H9 (cell line): ENCODE data around the gene BSN. TPM values are rescaled to one million over a fixed set of nuclear protein-coding genes. Genes with fewer than 3 reads are reported as not detected.
A peak's percentile ranks its signal among the peaks of the same experiment; 100 is the strongest.

ENCODE experiments used
- DNase-seq: peaks from one replicate; pipeline ENCODE4 v3.0.0-alpha.2; 2017
- H2AFZ ChIP-seq: one replicate; pipeline ENCODE4 v1.6.1; 2013; ENCODE audit warnings: mild to moderate bottlenecking, low read length, control low read depth, moderate library complexity
- H2AK5ac ChIP-seq: 2 replicates; pipeline ENCODE4 v1.6.1; 2013; ENCODE audit warnings: low read length, control low read depth, mixed read lengths; ENCODE audit not compliant: insufficient read length
- H2BK120ac ChIP-seq: one replicate; pipeline ENCODE4 v1.6.1; 2013; ENCODE audit warnings: low read depth, mild to moderate bottlenecking, low read length, control low read depth, inconsistent platforms; ENCODE audit not compliant: poor library complexity, severe bottlenecking
- H2BK12ac ChIP-seq: 2 replicates; pipeline ENCODE4 v1.6.1; 2013; ENCODE audit warnings: low read length, control low read depth, mixed read lengths, low read depth; ENCODE audit not compliant: insufficient read length
- H2BK15ac ChIP-seq: 2 replicates; pipeline ENCODE4 v1.6.1; 2013; ENCODE audit warnings: low read depth, low read length, control low read depth
- H2BK20ac ChIP-seq: one replicate; pipeline ENCODE4 v1.6.1; 2013; ENCODE audit warnings: low read depth, mild to moderate bottlenecking, low read length, control low read depth, inconsistent platforms; ENCODE audit not compliant: poor library complexity, severe bottlenecking
- H2BK5ac ChIP-seq: 2 replicates; pipeline ENCODE4 v1.6.1; 2013; ENCODE audit warnings: low read length, control low read depth, mixed read lengths; ENCODE audit not compliant: insufficient read length
- H3K14ac ChIP-seq: 2 replicates; pipeline ENCODE4 v1.6.1; 2013; ENCODE audit warnings: low read length, control low read depth; ENCODE audit not compliant: insufficient read depth
- H3K18ac ChIP-seq: 2 replicates; pipeline ENCODE4 v1.6.1; 2013; ENCODE audit warnings: low read depth, mild to moderate bottlenecking, mixed read lengths, low read length, control low read depth; ENCODE audit not compliant: insufficient read length
- H3K23ac ChIP-seq: 2 replicates; pipeline ENCODE4 v1.6.1; 2013; ENCODE audit warnings: low read length, control low read depth, mixed read lengths, low read depth; ENCODE audit not compliant: insufficient read length
- H3K23me2 ChIP-seq: 2 replicates; pipeline ENCODE4 v1.6.1; 2013; ENCODE audit warnings: low read depth, mild to moderate bottlenecking, mixed read lengths, low read length, control low read depth; ENCODE audit not compliant: insufficient read length, poor library complexity, severe bottlenecking
- H3K27ac ChIP-seq: 2 replicates; pipeline ENCODE4 v1.5.1; 2013; ENCODE audit warnings: low read length, control low read depth, mixed read lengths, low read depth; ENCODE audit not compliant: insufficient read length
- H3K27me3 ChIP-seq: 2 replicates; pipeline ENCODE4 v1.6.1; 2013; ENCODE audit warnings: low read length, control low read depth, inconsistent platforms; ENCODE audit not compliant: insufficient read depth
- H3K4ac ChIP-seq: 2 replicates; pipeline ENCODE4 v1.6.1; 2013; ENCODE audit warnings: low read depth, mild to moderate bottlenecking, control low read depth, inconsistent platforms, low read length, moderate library complexity
- H3K4me1 ChIP-seq: 2 replicates; pipeline ENCODE4 v1.6.1; 2013; ENCODE audit warnings: low read length, control low read depth, inconsistent platforms; ENCODE audit not compliant: insufficient read depth
- H3K4me2 ChIP-seq: 2 replicates; pipeline ENCODE4 v1.6.1; 2013; ENCODE audit warnings: low read length, control low read depth, mixed read lengths; ENCODE audit not compliant: insufficient read length, insufficient read depth
- H3K56ac ChIP-seq: 2 replicates; pipeline ENCODE4 v1.6.1; 2013; ENCODE audit warnings: low read depth, mild to moderate bottlenecking, mixed read lengths, low read length, control low read depth; ENCODE audit not compliant: insufficient read length
- H3K79me1 ChIP-seq: 2 replicates; pipeline ENCODE4 v1.6.1; 2013; ENCODE audit warnings: low read depth, mild to moderate bottlenecking, moderate library complexity, low read length, control low read depth, inconsistent platforms; ENCODE audit not compliant: insufficient read depth, poor library complexity, severe bottlenecking
- H3K79me2 ChIP-seq: 2 replicates; pipeline ENCODE4 v1.6.1; 2013; ENCODE audit warnings: low read length, control low read depth, inconsistent platforms; ENCODE audit not compliant: insufficient read depth
- H3K9ac ChIP-seq: 2 replicates; pipeline ENCODE4 v1.6.1; 2013; ENCODE audit warnings: low read length, control low read depth, mixed read lengths; ENCODE audit not compliant: insufficient read length; ENCODE audit errors: extremely low read depth
- H3K9me3 ChIP-seq: one replicate; pipeline ENCODE4 v1.6.1; 2013; ENCODE audit warnings: low read depth, low read length, inconsistent platforms; ENCODE audit not compliant: control insufficient read depth
- H3T11ph ChIP-seq: one replicate; pipeline ENCODE4 v1.6.1; 2013; ENCODE audit warnings: mild to moderate bottlenecking, low read length, control low read depth, inconsistent platforms
- H4K20me1 ChIP-seq: one replicate; pipeline ENCODE4 v1.6.1; 2013; ENCODE audit not compliant: control insufficient read depth, insufficient read length, insufficient read depth
- H4K5ac ChIP-seq: 2 replicates; pipeline ENCODE4 v1.6.1; 2013; ENCODE audit warnings: low read depth, mild to moderate bottlenecking, mixed read lengths, low read length, control low read depth; ENCODE audit not compliant: insufficient read length
- H4K8ac ChIP-seq: replicated peaks from 2 replicates; pipeline ENCODE4 v1.6.1; 2013; ENCODE audit warnings: low read length, control low read depth, mixed read lengths, low read depth; ENCODE audit not compliant: insufficient read length
- H4K91ac ChIP-seq: 2 replicates; pipeline ENCODE4 v1.6.1; 2013; ENCODE audit warnings: low read depth, mild to moderate bottlenecking, moderate library complexity, mixed read lengths, low read length, control low read depth; ENCODE audit not compliant: insufficient read length
- H3K27ac Mint-ChIP-seq, 3 experiments: 2 replicates in 2 of 3; 3 replicates in 1 of 3; pipeline ENCODE4 v1.8.0; 2020 to 2021; ENCODE audit warnings: mixed read lengths in 3 of 3, mild to moderate bottlenecking in 1 of 3, moderate library complexity in 1 of 3
- H3K27me3 Mint-ChIP-seq: 2 replicates; pipeline ENCODE4 v1.8.0; 2021; ENCODE audit warnings: low read depth, mild to moderate bottlenecking, moderate library complexity, mixed read lengths
- H3K36me3 Mint-ChIP-seq, 3 experiments: 2 replicates in 2 of 3; 3 replicates in 1 of 3; pipeline ENCODE4 v1.8.0; 2020 to 2021; ENCODE audit warnings: low read depth in 3 of 3, mixed read lengths in 3 of 3; ENCODE audit not compliant: insufficient read depth in 1 of 3
- H3K4me1 Mint-ChIP-seq, 2 experiments: 2 replicates each; pipeline ENCODE4 v1.8.0; 2020; ENCODE audit warnings: mixed read lengths in 2 of 2
- H3K4me3 Mint-ChIP-seq, 2 experiments: 2 replicates in 1 of 2; 3 replicates in 1 of 2; pipeline ENCODE4 v1.8.0; 2020 to 2021; ENCODE audit warnings: mild to moderate bottlenecking in 2 of 2, mixed read lengths in 2 of 2, moderate library complexity in 1 of 2
- H3K9me3 Mint-ChIP-seq, 2 experiments: 2 replicates in 1 of 2; 3 replicates in 1 of 2; pipeline ENCODE4 v1.8.0; 2020; ENCODE audit warnings: mild to moderate bottlenecking in 2 of 2, mixed read lengths in 2 of 2, moderate library complexity in 1 of 2
- WGBS: extraction: QIAGEN DNeasy Blood & Tissue Kit; methylation state at CpG from one replicate; pipeline ENCODE4 v1.1.7; 2013; ENCODE audit warnings: missing lambda C conversion rate, low lambda C conversion rate, mixed read lengths; ENCODE audit not compliant: insufficient read length; ENCODE audit errors: extremely low coverage; 5-methylcytosine and 5-hydroxymethylcytosine counted together
- total RNA-seq: library from RNA; stranded (reverse); gene quantifications from 2 replicates; pipeline ENCODE4 v1.2.1, GENCODE V29; 2021
- TF ChIP-seq, protein P1 (sequence below): fragments of 200-600 bp; sonication (generic); conservative IDR thresholded peaks from 3 replicates; pipeline ENCODE4 v1.8.0; 2021; ENCODE audit warnings: antibody characterized with exemption, mild to moderate bottlenecking

The BSN gene
- total RNA-seq, 1 experiment from 2014 or later = 2.4 TPM

DNA sequence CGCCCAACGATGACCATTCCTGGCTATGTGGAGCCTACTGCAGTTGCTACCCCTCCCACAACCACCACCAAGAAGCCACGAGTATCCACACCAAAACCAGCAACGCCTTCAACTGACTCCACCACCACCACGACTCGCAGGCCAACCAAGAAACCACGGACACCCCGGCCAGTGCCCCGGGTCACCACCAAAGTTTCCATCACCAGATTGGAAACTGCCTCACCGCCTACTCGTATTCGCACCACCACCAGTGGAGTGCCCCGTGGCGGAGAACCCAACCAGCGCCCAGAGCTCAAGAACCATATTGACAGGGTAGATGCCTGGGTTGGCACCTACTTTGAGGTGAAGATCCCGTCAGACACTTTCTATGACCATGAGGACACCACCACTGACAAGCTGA lies 22.6 kb upstream of the BSN start:
- H3K56ac ChIP-seq = no peak overlapping the region
- WGBS = no CpG with 5 or more reads among the region's 16 CpGs
- TF ChIP-seq, protein P1, sequence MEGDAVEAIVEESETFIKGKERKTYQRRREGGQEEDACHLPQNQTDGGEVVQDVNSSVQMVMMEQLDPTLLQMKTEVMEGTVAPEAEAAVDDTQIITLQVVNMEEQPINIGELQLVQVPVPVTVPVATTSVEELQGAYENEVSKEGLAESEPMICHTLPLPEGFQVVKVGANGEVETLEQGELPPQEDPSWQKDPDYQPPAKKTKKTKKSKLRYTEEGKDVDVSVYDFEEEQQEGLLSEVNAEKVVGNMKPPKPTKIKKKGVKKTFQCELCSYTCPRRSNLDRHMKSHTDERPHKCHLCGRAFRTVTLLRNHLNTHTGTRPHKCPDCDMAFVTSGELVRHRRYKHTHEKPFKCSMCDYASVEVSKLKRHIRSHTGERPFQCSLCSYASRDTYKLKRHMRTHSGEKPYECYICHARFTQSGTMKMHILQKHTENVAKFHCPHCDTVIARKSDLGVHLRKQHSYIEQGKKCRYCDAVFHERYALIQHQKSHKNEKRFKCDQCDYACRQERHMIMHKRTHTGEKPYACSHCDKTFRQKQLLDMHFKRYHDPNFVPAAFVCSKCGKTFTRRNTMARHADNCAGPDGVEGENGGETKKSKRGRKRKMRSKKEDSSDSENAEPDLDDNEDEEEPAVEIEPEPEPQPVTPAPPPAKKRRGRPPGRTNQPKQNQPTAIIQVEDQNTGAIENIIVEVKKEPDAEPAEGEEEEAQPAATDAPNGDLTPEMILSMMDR = no peak
- H3K4me2 ChIP-seq = no peak overlapping the region
- H2BK20ac ChIP-seq = no peak overlapping the region
- no peak overlapping the region for H3T11ph ChIP-seq
- H3K23ac ChIP-seq = no peak overlapping the region
- no peak overlapping the region for H3K14ac ChIP-seq
- no peak overlapping the region for H3K18ac ChIP-seq
- H2BK120ac ChIP-seq = no peak overlapping the region
- peaks cover 3% of the 10 kb centered on the region; the same call in 1 of the 2 replicates for H3K4me1 ChIP-seq
- no peak overlapping the region for H2AK5ac ChIP-seq
- DNase-seq = no peak
- Mint-ChIP-seq H3K4me1 (peaks cover 17 to 18% of the 10 kb centered on the region in 2 experiments), H3K36me3 (peaks cover 17 to 37% (median 36%) of the 10 kb centered on the region in 3 experiments; a peak in 6 of 7 replicates), H3K9me3 (no peaks in the 10 kb centered on the region), H3K4me3 (no peak overlapping the region), H3K27ac (peak overlapping the region in 1 of 3 experiments; percentile 12; a peak in 1 of 7 replicates), H3K27me3 (no peaks in the 10 kb centered on the region)
- no peak overlapping the region for H3K9ac ChIP-seq
- H3K27ac ChIP-seq = no peak overlapping the region
- no peak overlapping the region for H2BK5ac ChIP-seq
- H4K20me1 ChIP-seq = no peaks in the 10 kb centered on the region
- H3K79me2 ChIP-seq = no peaks in the 10 kb centered on the region
- no peak overlapping the region for H2BK15ac ChIP-seq
- H3K4ac ChIP-seq = no peak overlapping the region
- no peak overlapping the region for H4K8ac ChIP-seq
- no peaks in the 10 kb centered on the region for H3K23me2 ChIP-seq
- no peak overlapping the region for H2BK12ac ChIP-seq
- no peak overlapping the region for H4K91ac ChIP-seq
- H2AFZ ChIP-seq = no peak overlapping the region
- no peaks in the 10 kb centered on the region for H3K27me3 ChIP-seq
- H4K5ac ChIP-seq = no peak overlapping the region
- no peaks in the 10 kb centered on the region for H3K79me1 ChIP-seq
- no peaks in the 10 kb centered on the region for H3K9me3 ChIP-seq
